Tibial nerve (tissue), 4 donors: Measurements from ENCODE around the gene CCDC126. TPM values are rescaled to one million over a fixed set of nuclear protein-coding genes. Genes with fewer than 3 reads are reported as not detected.

Experiments
- DNase-seq, 2 donors: peaks; one replicate each; pipeline ENCODE4 v3.0.0-alpha.2; 2019; ENCODE audit warnings: low spot score in 2 of 2
- H3K27ac ChIP-seq, 4 donors: fragments of 200-600 bp; sonication (generic) in 3 of 4; one replicate each; pipeline ENCODE4 v1.5.1; 2017 to 2019; ENCODE audit warnings: mild to moderate bottlenecking in 1 of 4
- H3K27me3 ChIP-seq, 2 donors: fragments of 200-600 bp; sonication (generic) in 1 of 2; one replicate each; pipeline versions ENCODE4 v1.5.1 to v1.6.0; 2017 to 2019
- H3K36me3 ChIP-seq, 3 donors: fragments of 200-600 bp; sonication (generic); one replicate each; pipeline ENCODE4 v1.5.1; 2018 to 2019
- H3K4me1 ChIP-seq, 4 donors: fragments of 200-600 bp; sonication (generic) in 3 of 4; one replicate each; pipeline ENCODE4 v1.5.1; 2017 to 2019
- H3K4me3 ChIP-seq, 4 donors: fragments of 200-600 bp; sonication (generic) in 3 of 4; one replicate each; pipeline ENCODE4 v1.5.1; 2017 to 2019; ENCODE audit warnings: mild to moderate bottlenecking in 1 of 4, moderate library complexity in 1 of 4
- H3K9me3 ChIP-seq, 4 donors: fragments of 200-600 bp; sonication (generic) in 3 of 4; one replicate each; pipeline ENCODE4 v1.5.1; 2017 to 2019
- CTCF ChIP-seq, 5 experiments: fragments of 200-600 bp in 3 of 5; fragments of 450-650 bp in 2 of 5; sonication (generic) in 3 of 5; IDR thresholded peaks; one replicate each; pipeline ENCODE4 v1.5.1; 2016 to 2019; ENCODE audit warnings: antibody characterized with exemption in 5 of 5, mild to moderate bottlenecking in 3 of 5, moderate library complexity in 2 of 5
- EP300 ChIP-seq, 2 donors: sonication (generic); formaldehyde crosslinking; IDR thresholded peaks; one replicate each; pipeline ENCODE4 v1.6.1; 2017; ENCODE audit warnings: antibody characterized with exemption in 2 of 2, mild to moderate bottlenecking in 1 of 2
- POLR2A ChIP-seq, 2 donors: fragments of 450-650 bp; IDR thresholded peaks; one replicate each; pipeline ENCODE4 v1.6.1; 2017; ENCODE audit warnings: antibody characterized with exemption in 2 of 2, mild to moderate bottlenecking in 2 of 2, moderate library complexity in 2 of 2
- WGBS, 2 donors: methylation state at CpG; one replicate each; pipeline ENCODE4 v1.1.5; 2018; 5-methylcytosine and 5-hydroxymethylcytosine counted together
- total RNA-seq, 4 donors: library from RNA; depleted of rRNA; stranded (reverse); fragments of >200 nt; gene quantifications; one replicate each; pipeline ENCODE4 v1.1.0, GENCODE V29; 2016

CCDC126 gene
- total RNA-seq, 4 donors from 2014 or later: 5.5 to 10.3 (median 8.2) TPM

- Histone ChIP-seq H3K27ac (no peak overlapping the region), H3K27me3 (no peaks in the 10 kb centered on the region), H3K4me1 (peaks cover 0 to 35% (median 8%) of the 10 kb centered on the region in 4 donors), H3K4me3 (no peak overlapping the region), H3K36me3 (no peaks in the 10 kb centered on the region), H3K9me3 (no peaks in the 10 kb centered on the region)
- no peak for DNase-seq
- WGBS, 2 donors: 37 to 42% methylated on average over 4 of the region's 4 CpGs
- TF ChIP-seq EP300 (IDR thresholded peaks at IDR 0.05) (no peak), CTCF (IDR thresholded peaks at IDR 0.05) (no peak), POLR2A (IDR thresholded peaks at IDR 0.05) (no peak)
Observed at GRCh38 chr7:23600236-23600635, 3.1 kb downstream of the CCDC126 start.

DNA sequence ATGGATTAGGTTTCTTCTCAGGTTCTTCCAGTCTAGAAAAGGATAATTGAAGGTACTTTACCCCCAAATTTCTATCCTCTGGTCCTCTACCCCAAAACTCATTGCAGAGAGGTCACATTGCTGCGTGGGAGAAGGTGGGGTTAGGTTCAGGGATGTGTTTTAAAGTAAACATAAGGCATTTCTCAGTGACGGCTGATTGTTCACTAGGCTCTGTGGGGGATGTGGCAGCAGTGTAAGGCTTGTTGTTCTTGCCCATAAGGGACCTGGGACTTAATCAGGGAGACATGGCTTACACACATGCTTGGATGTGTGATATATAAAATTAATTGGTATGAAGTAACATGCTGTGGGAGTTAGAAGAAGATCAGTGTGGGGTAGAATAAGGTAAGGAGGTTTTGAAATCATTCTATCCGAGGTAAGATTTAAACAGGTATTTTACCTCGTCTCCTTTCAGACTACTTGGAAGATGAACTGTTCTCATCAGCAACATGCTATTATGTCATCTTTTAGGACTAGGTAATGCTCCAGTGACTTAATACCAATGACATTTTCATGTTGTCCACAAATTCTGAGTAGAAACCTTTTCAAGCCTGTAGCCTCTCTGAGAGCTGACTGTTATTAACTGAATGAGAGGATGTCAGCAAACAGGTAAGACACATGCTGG is 6.6 kb downstream of the CCDC126 start:
- no peak overlapping the region for H3K27ac ChIP-seq

DNA sequence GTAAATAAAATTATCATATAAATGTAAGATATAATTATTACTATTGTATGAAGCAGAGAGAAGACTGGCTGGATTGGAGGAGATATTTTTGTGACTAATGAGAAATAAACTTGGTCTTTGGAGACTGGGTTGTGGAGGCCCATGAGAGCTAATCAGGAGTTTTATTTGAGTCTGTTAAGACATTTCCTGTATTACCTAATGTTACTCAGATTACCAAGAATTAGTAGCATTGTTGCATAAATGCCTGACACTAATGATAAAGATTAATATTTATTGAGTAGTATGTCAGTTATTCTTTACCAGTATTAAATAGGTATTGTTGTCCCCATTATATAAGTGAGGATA is 7.1 kb downstream of the CCDC126 start:
- no peak for TF ChIP-seq CTCF (IDR thresholded peaks at IDR 0.05)
- TF ChIP-seq EP300 (IDR thresholded peaks at IDR 0.05): no peak
- TF ChIP-seq POLR2A (IDR thresholded peaks at IDR 0.05): no peak
- no peak for DNase-seq
- no peak overlapping the region for H3K27ac ChIP-seq

More for the DNA sequence above, 6.6 kb downstream of the CCDC126 start:
- no peak for DNase-seq
- H3K4me1 ChIP-seq: peaks cover 0 to 23% (median under 1%) of the 10 kb centered on the region in 4 donors
- H3K36me3 ChIP-seq: no peaks in the 10 kb centered on the region
- H3K9me3 ChIP-seq: no peaks in the 10 kb centered on the region
- 85% methylated on average over 4 of the region's 4 CpGs for WGBS, 2 donors
- TF ChIP-seq POLR2A (IDR thresholded peaks at IDR 0.05) (no peak), CTCF (IDR thresholded peaks at IDR 0.05) (no peak), EP300 (IDR thresholded peaks at IDR 0.05) (no peak)
- no peaks in the 10 kb centered on the region for H3K27me3 ChIP-seq
- H3K4me3 ChIP-seq: no peak overlapping the region

DNA sequence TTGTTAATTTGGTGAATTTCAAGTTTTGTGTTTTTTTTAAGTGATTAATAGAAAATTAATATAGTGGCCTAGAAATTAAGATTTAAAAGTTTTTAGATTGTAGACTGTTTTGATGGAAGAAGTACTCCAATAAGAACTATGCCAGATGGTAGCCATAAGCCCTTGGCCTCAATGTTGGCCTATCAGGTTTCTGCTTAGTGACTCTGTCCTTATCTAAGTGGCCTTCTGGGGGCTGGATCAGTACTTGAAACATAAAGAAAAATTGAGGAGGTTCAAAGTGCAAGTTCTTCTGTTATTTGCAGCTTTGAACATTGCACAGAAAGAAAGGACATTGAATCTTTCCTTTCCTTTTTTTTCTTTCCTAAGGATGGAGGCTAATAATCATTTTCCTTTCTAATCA is 9.9 kb downstream of the CCDC126 start:
- H3K27me3 ChIP-seq: no peaks in the 10 kb centered on the region
- H3K27ac ChIP-seq: no peak overlapping the region
- no peak overlapping the region for H3K4me3 ChIP-seq
- H3K9me3 ChIP-seq: no peaks in the 10 kb centered on the region
- no peaks in the 10 kb centered on the region for H3K4me1 ChIP-seq
- DNase-seq: no peak
- peaks cover 0 to 7% (median 0%) of the 10 kb centered on the region in 3 donors for H3K36me3 ChIP-seq
- TF ChIP-seq EP300 (IDR thresholded peaks at IDR 0.05) (no peak), CTCF (IDR thresholded peaks at IDR 0.05) (no peak), POLR2A (IDR thresholded peaks at IDR 0.05) (no peak)

More for the DNA sequence above, 7.1 kb downstream of the CCDC126 start:
- no peak overlapping the region for H3K4me3 ChIP-seq
- no peaks in the 10 kb centered on the region for H3K9me3 ChIP-seq
- H3K36me3 ChIP-seq: no peaks in the 10 kb centered on the region
- no peaks in the 10 kb centered on the region for H3K27me3 ChIP-seq
- H3K4me1 ChIP-seq: peaks cover 0 to 18% (median 0%) of the 10 kb centered on the region in 4 donors

- Histone ChIP-seq H3K36me3 (peaks cover 0 to 13% (median 0%) of the 10 kb centered on the region in 3 donors), H3K9me3 (no peaks in the 10 kb centered on the region), H3K4me1 (no peaks in the 10 kb centered on the region), H3K4me3 (no peak overlapping the region), H3K27ac (no peak overlapping the region), H3K27me3 (no peaks in the 10 kb centered on the region)
- WGBS, 2 donors: 75 to 81% methylated on average over 8 of the region's 8 CpGs
- TF ChIP-seq POLR2A (IDR thresholded peaks at IDR 0.05) (no peak), CTCF (IDR thresholded peaks at IDR 0.05) (no peak), EP300 (IDR thresholded peaks at IDR 0.05) (no peak)
- no peak for DNase-seq
Observed at GRCh38 chr7:23607866-23608265, 10.7 kb downstream of the CCDC126 start.
